Testis (tissue), 3 donors: ENCODE measurements around the gene ANGPT4. TPM values are rescaled to one million over a fixed set of nuclear protein-coding genes. Genes with fewer than 3 reads are reported as not detected.
"Not testable (repeated sequence)": the region's sequence is repeated elsewhere in the genome, so short reads cannot be mapped to it uniquely, and the experiment has no call there.

Experiments used
- DNase-seq: peaks from one replicate; pipeline ENCODE4 v3.0.0-alpha.2; 2019
- H3K27ac ChIP-seq, 2 donors: fragments of 200-600 bp; sonication (generic); one replicate each; pipeline ENCODE4 v1.5.1; 2019
- H3K27me3 ChIP-seq: fragments of 200-600 bp; sonication (generic); one replicate; pipeline ENCODE4 v1.5.1; 2019
- H3K36me3 ChIP-seq: fragments of 200-600 bp; sonication (generic); one replicate; pipeline ENCODE4 v1.5.1; 2017; ENCODE audit warnings: low read depth; ENCODE audit errors: missing control alignments
- H3K4me1 ChIP-seq: fragments of 200-600 bp; sonication (generic); one replicate; pipeline ENCODE4 v1.5.1; 2019
- H3K4me3 ChIP-seq, 2 donors: fragments of 200-600 bp; sonication (generic); one replicate each; pipeline ENCODE4 v1.5.1; 2017 to 2019
- H3K9me3 ChIP-seq: fragments of 200-600 bp; sonication (generic); one replicate; pipeline ENCODE4 v1.5.1; 2017
- CTCF ChIP-seq, 3 experiments: fragments of 450-650 bp in 2 of 3; fragments of 200-600 bp in 1 of 3; sonication (generic) in 1 of 3; IDR thresholded peaks; one replicate each; pipeline ENCODE4 v1.5.1; 2016 to 2019; ENCODE audit warnings: antibody characterized with exemption in 3 of 3, mild to moderate bottlenecking in 2 of 3, moderate library complexity in 1 of 3
- POLR2A ChIP-seq: fragments of 450-650 bp; IDR thresholded peaks from one replicate; pipeline ENCODE4 v1.6.1; 2017; ENCODE audit warnings: antibody characterized with exemption, mild to moderate bottlenecking, moderate library complexity
- WGBS, 2 donors: methylation state at CpG; one replicate each; pipeline ENCODE4 v1.1.5; 2018; 5-methylcytosine and 5-hydroxymethylcytosine counted together
- intact Hi-C: fragments of 100-400 bp; cut with DNase I; formaldehyde crosslinking; loops from one replicate; pipeline ENCODE4 v1.15.1; 2023; ENCODE audit warnings: low total_unique reads
- polyA plus RNA-seq: library from polyadenylated mRNA; stranded (reverse); fragments of 350-450 nt; fragmentation: Illumina TruSeq; extraction: RNeasy Lipid Tissue Mini Kit (QIAGEN cat#74804); gene quantifications from one replicate; pipeline ENCODE4 v1.2.3, GENCODE V29; 2014; ENCODE audit warnings: low read depth, low replicate concordance; ENCODE audit not compliant: insufficient read depth
- total RNA-seq, 2 donors: library from RNA; depleted of rRNA; stranded (reverse); fragments of >200 nt; gene quantifications; one replicate each; pipeline ENCODE4 v1.2.3, GENCODE V29; 2016

ANGPT4 gene
- total and polyA plus RNA-seq, 3 donors from 2014 or later = 0.56 to 1.2 (median 0.79) TPM

DNA sequence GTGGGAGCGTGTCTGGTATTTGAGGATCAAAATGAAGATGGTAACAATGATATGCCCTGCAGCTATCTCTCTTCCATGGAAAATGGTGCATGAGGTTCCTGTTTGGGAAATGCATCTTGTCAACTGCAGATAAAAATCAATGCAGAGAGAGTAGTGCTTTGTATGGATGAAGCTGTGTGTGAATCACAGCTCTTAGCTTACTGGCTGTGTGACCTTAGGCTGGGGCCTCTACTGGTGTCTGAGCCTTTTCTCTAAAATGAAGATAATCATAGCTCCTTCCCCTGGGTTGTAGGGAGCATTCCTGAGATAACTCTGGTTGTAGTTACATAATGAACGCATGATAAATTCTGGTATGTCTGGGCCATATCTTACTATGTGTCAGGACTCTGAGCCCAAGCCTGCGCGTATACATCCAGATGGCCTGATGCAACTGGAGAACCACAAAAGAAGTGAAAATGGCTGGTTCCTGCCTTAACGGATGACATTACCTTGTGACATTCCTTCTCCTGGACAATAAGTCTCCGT lies 19.6 kb downstream of the ANGPT4 start:
- intact Hi-C loops = no loop called here
- H3K4me3 ChIP-seq = no peak overlapping the region
- no peak overlapping the region for H3K27ac ChIP-seq
- no peaks in the 10 kb centered on the region for H3K9me3 ChIP-seq
- no peaks in the 10 kb centered on the region for H3K36me3 ChIP-seq
- no peak for DNase-seq
- TF ChIP-seq POLR2A (no peak), CTCF (IDR thresholded peaks at IDR 0.05) (no peak)
- H3K4me1 ChIP-seq = peaks cover 5% of the 10 kb centered on the region
- H3K27me3 ChIP-seq = no peaks in the 10 kb centered on the region
- WGBS, 2 donors = 91 to 93% methylated on average over 6 of the region's 6 CpGs

- intact Hi-C loops, DNase-seq, H3K36me3 ChIP-seq, H3K9me3 ChIP-seq, H3K27me3 ChIP-seq, H3K4me3 ChIP-seq: not testable (repeated sequence)
- Histone ChIP-seq H3K27ac (peak overlapping the region in 1 of 2 donors; percentile 25), H3K4me1 (peaks cover 18% of the 10 kb centered on the region)
- WGBS, 2 donors = 84 to 89% methylated on average over 5 of the region's 5 CpGs
These were observed 23.8 kb downstream of the ANGPT4 start for GRCh38 chr20:892371-892770.

DNA sequence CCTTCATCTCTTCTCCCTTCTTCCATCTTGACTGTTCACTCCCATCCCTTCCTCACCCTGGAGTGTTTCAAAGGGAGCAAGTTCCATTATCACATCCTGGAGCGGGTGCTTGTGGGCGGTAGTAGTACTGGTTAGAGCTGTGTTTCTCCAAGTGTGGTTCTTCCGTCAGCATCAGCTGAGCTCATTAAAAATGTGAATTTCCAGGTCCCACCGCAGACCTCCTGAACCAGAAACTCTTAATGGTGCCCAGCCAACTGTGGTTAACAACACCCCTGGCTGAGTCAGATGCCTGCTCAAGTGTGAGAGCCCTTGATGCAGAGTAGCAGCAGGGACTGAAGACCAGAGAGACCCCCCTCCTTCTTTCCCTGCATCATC lies 24.4 kb downstream of the ANGPT4 start:
- H3K36me3 ChIP-seq = no peaks in the 10 kb centered on the region
- H3K9me3 ChIP-seq = no peaks in the 10 kb centered on the region
- no peaks in the 10 kb centered on the region for H3K27me3 ChIP-seq
- peaks cover 18% of the 10 kb centered on the region for H3K4me1 ChIP-seq
- TF ChIP-seq POLR2A (no peak), CTCF (IDR thresholded peaks at IDR 0.05) (no peak)
- DNase-seq = no peak
- H3K27ac ChIP-seq = peak overlapping the region in 1 of 2 donors; percentile 25
- H3K4me3 ChIP-seq = no peak overlapping the region
- WGBS, 2 donors = 33 to 48% methylated on average over 4 of the region's 4 CpGs
- intact Hi-C loops = no loop called here

DNA sequence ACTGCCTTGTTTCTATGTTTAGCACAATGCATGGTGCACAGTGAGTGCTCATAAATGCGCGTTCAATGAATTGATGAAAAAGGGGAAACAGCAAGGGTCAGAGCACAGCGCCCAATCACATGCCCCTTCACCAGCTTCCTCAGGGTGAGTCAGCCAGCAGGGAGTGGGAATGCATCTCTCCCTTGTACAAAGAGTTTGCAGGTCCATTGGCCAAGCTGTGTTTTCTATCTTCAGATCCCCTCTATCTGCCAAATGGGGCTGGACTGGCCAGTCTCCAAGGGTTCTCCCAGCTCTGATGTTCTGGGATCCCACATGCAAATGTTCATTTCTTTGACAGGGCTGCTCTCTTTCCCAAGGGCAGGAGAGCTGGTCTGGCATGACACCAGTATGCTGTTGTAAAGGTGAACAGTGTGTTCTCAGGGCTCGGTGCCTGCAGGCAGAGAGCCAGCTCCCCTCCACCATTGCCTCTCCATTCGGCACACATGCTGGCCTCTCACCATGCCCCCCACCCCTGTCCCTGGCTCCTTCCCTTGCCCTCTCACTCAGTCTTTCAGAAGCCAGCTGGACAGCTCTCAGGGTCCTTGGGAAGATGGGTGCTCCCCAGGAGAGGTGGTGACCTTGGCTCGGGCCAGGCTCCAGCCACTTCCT lies 25.0 kb downstream of the ANGPT4 start:
- DNase-seq = peak; percentile 90
- H3K9me3 ChIP-seq = no peaks in the 10 kb centered on the region
- no peaks in the 10 kb centered on the region for H3K36me3 ChIP-seq
- TF ChIP-seq CTCF (IDR thresholded peaks at IDR 0.05) (no peak), POLR2A (no peak)
- H3K27ac ChIP-seq = no peak overlapping the region
- H3K4me1 ChIP-seq = peaks cover 18% of the 10 kb centered on the region
- intact Hi-C loops = no loop called here
- no peak overlapping the region for H3K4me3 ChIP-seq
- H3K27me3 ChIP-seq = no peaks in the 10 kb centered on the region
- WGBS, 2 donors = 19 to 28% methylated on average over 6 of the region's 6 CpGs

GRCh38 chr20:890666-891057 lies 25.5 kb downstream of the ANGPT4 start:
- DNase-seq = no peak
- Histone ChIP-seq H3K4me1 (peaks cover 18% of the 10 kb centered on the region), H3K9me3 (no peaks in the 10 kb centered on the region), H3K27me3 (no peaks in the 10 kb centered on the region), H3K27ac (no peak overlapping the region), H3K36me3 (no peaks in the 10 kb centered on the region), H3K4me3 (no peak overlapping the region)
- TF ChIP-seq POLR2A (no peak), CTCF (IDR thresholded peaks at IDR 0.05) (no peak)
- WGBS, 2 donors = 53 to 67% methylated on average over 6 of the region's 6 CpGs
- intact Hi-C loops = no loop called here
